NCI-H187 treated with DMSO at 0.1 percent for 48 hours (cell line): ENCODE data around the gene YIPF6.
"Not testable (repeated sequence)": the region's sequence is repeated elsewhere in the genome, so short reads cannot be mapped to it uniquely, and the experiment has no call there.

Experiments used
- DNase-seq: peaks from one replicate; lab custom pipeline; 2025; lab: John Stamatoyannopoulos, UW

Gene YIPF6

DNA sequence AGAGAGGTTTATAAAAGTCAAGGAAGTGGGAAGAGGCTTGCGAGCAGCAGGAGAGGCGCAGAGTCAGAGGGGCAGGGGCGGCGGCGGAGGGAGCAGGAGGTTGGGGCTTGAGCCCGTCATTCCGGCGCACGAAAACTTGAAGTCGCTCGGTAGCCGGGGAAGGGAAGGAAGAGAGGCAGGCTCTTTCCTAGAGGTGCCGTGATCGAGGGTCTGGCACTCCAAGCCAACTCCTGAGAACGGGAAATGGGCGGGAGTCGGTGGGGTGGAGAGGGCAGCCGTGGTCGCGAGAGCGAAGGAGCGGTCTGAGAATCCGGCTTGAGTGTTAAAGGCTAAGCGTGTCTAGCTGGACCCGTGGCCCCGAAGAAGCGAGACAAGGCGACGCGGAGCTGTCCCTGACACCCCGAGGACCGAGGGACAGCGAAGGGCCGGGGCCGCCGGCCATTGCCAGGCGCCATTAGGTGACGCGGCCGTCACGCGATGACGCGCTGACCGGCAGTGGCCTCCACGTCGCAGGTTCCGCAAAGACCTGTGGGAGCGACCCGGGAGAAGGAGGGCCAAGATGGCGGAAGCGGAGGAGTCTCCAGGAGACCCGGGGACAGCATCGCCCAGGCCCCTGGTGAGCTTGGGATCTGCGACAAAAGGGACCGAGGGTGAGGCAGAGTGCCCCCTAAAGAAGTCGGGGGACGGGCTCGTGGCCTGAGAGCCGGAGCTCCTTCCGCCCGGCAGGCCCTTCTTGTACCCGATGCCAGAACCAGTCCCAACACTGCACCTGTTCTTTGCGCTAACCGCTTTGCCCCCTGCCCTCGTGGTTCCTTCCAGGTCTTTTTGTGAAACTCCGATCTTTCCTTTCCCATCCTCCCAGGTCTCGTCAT lies at the start of gene YIPF6:
TSS of gene YIPF6 (plus strand) at position 544 of the 872 bp plus-strand sequence. CDS start at position 560, 16 bp downstream.
- DNase-seq = no peak

DNA sequence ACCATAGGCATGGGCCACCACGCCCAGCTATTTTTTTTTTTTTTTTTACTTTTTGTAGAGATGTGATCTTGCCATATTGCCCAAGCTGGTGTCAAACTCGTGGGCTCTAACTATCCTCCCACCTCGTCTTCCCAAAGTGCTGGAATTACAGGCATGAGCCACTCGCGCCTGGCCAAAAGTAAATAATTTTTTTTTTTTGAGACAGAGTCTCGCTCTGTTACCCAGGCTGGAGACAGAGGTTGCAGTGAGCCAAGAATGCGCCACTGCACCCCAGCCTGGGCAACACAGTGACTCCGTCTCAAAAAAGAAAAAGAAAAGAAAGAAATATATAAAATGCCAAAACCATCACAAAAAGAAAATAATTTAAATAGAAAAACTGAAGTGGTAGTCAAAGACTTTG lies 47.1 kb upstream of the YIPF6 start:
- no peak for DNase-seq

DNA sequence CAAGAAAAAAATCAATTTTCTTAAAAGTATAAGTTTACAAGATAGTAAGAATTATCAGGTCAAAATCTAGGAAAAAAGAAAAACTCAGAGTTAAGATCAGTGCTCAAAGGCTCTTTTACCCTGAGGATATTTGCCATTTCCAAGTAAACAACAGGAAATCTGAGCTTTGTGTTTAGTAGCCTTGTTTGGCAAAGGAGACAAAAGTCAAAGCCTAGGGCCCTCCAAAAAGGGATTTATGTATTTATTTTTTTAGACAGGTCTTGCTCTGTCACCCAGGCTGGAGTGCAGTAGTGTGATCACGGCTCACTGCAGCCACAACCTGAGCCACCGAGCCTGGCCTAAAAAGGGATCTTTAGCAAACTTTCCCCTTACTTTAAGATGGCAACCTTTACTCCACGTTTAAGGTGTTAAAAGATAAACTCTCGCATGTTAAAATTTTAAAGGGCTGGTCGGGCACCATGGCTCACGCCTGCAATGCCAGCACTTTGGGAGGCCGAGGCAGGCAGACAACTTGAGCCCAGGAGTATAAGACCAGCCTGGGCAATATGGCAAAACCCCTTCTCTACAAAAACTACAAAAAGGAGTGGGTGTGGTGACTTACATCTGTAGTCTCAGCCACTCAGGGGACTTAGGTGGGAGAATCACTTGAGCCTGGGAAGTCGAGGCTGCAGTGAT lies 44.2 kb upstream of the YIPF6 start:
- DNase-seq = no peak

- no peak for DNase-seq
Measured at GRCh38 chrX:68455151-68455510, 43.7 kb upstream of the YIPF6 start.

DNA sequence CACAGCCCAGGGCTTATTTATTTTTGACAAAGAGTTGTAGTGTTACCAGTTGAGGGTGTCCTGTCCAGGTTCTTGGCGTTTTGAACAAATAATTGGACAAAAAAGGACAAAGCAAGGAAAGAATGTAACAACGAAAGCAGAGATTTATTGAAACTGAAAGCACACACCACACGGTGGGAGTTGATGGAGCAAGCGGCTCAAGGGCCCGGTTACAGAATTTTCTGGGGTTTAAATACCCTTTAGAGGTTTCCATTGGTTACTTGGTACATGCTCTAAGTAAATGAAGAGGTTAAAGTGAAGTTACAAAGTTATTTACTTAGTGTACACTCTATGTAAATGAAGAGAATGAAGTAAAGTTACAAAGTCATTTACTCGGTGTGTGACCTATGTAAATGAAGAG lies 37.8 kb upstream of the YIPF6 start:
- DNase-seq = no peak

DNA sequence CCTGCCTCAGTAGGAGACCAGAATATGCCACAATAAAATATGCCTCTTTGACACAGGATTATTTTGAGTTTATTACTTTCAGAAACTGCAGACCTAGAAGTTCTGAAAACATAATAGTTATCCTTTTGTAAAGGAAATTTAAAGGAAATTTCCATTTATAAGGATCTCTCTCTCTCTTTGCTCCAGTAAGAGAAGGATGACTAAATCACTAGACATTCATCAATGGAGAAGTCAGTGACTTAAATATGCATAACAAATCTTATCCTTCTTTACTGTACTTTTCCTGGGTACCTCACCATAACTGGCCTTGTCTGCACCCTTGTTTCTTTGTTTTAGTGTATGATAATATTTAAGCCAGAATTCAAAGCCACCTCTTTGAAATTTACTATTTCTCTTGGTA lies 37.3 kb upstream of the YIPF6 start:
- DNase-seq = no peak

- DNase-seq = no peak
Measured at GRCh38 chrX:68462197-68462596, 36.7 kb upstream of the YIPF6 start.

GRCh38 chrX:68462653-68463052 lies 36.2 kb upstream of the YIPF6 start:
- DNase-seq = no peak

DNA sequence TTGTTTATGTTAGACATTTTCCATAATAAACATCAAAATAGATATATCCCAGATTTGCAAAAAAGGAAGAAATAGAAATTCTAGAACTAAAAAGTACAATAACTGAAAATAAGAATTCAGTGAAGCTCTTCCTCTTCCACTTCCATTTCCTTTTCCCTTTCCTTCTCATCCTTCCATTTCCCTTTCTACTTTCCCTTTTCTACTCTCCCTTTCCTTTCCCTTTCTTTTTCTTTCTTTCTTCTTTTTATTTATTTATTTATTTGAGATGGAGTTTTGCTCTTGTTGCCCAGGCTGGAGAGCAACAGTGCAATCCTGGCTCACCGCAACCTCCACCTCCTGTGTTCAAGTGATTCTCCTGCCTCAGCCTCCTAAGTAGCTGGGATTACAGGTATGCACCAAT lies 35.0 kb upstream of the YIPF6 start:
- no peak for DNase-seq

- no peak for DNase-seq
Measured at GRCh38 chrX:68464796-68465195, 34.1 kb upstream of the YIPF6 start.

GRCh38 chrX:68480969-68481368 lies 17.9 kb upstream of the YIPF6 start:
- no peak for DNase-seq

- not testable (repeated sequence) for DNase-seq
Measured at GRCh38 chrX:68486198-68486597, 12.7 kb upstream of the YIPF6 start.

DNA sequence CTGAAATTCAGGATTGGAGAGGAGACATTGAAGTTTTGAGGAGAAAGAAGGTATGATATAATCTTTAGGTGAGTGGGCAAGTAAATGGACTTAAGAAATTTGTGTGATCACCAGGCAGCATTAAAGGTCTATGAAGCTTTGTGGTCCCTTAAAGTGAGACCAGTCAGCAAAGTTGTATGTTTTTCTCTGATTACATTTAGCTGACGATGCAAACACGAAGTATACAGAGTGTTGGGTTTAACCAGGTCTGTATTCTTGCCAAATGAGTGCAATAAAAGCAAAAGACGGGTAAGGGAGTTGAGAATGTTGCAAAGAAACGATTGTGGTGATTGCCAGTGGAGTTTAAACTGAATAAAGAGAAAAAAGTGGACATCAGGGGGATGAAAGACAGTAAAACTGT lies 11.6 kb upstream of the YIPF6 start:
- DNase-seq = no peak

- DNase-seq = no peak
Measured at GRCh38 chrX:68487924-68488323, 10.9 kb upstream of the YIPF6 start.

DNA sequence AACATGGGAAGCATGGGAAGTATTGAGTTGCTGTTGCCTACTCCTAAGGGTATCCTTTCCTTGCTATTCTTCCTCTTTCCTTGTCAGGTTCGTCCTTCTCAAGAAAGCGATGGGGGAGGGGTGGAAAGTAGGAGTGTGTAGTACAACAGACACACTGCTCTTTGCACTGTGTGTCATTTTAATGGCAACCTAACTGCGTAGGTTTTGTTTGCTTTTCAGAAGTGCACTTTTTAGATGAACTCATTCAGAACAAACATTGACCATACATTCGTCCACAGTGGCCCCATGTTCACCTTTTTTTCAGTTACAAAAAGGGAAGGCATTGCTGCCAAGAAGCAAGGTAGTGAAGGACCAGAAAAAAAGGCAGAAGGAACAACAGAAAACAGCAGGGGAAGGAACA lies 10.2 kb upstream of the YIPF6 start:
- no peak for DNase-seq

- DNase-seq = no peak
Measured at GRCh38 chrX:68490644-68491043, 8.2 kb upstream of the YIPF6 start.

GRCh38 chrX:68492583-68492982 lies 6.3 kb upstream of the YIPF6 start:
- no peak for DNase-seq

DNA sequence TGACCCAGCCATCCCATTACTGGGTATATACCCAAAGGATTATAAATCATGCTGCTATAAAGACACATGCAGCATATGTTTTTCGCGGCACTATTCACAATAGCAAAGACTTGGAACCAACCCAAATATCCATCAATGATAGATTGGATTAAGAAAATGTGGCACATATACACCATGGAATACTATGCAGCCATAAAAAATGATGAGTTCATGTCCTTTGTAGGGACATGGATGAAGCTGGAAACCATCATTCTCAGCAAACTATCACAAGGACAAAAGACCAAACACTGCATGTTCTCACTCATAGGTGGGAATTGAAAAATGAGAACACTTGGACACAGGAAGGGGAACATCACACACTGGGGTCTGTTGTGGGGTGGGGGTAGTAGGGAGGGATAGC lies 5.1 kb upstream of the YIPF6 start:
- not testable (repeated sequence) for DNase-seq

GRCh38 chrX:68498044-68498507 lies 775 bp upstream of the YIPF6 start:
- no peak for DNase-seq

- no peak for DNase-seq
Measured at GRCh38 chrX:68499543-68500504, 973 bp downstream of the YIPF6 start.

DNA sequence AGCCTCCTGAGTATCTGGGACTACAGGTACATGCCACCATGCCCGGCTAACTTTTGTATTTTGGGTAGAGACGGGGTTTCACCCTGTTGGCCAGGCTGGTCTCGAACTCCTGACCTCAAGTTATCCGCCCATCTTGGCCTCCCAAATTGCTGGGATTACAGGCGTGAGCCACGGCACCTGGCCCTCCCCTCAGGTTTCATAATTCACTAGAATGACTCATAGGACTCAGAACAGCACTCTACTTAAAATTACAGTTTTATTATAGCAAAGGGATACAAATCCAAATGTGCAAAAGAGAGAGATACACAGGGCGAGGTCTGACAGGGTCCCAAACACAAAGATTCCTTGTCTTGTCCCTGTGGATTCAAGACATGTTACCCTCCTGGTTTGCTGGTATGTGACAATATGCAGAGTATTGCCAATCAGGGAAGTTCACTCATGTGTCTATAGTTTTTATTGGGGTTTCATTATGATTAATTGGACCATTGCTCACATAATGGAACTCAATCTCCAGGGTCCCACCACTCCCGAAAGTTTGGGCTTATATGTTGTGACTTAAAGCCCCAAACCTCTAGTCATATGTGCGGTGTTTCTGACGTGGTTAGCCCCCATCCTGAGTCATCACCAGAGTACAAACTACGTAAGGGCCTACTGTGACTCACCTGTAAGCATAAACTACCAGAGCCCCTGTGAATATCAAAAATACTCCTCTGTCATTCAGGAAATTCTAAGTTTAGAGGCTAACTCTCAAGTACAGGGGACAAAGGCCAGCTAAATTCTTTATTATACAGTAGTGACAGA lies 5.2 kb downstream of the YIPF6 start:
- no peak for DNase-seq
